ENCODE results near the gene FBXO38. TPM values are rescaled to one million over a fixed set of nuclear protein-coding genes. Genes with fewer than 3 reads are reported as not detected.
A peak's percentile ranks its signal among the peaks of the same experiment; 100 is the strongest.

The FBXO38 gene
- total RNA-seq (2012; rRNA removed) (70.1 and 86.7 TPM in 2 replicates), polyA plus RNA-seq (2012; rRNA removed) (10.2 and 14.9 TPM in 2 replicates), Bru-seq, nascent RNA (percentile 87 among the genes with signal in this experiment), BruChase-seq, experiment 1, labeled RNA remaining after a 6-hour chase (percentile 64 among the genes with signal in this experiment), BruChase-seq, experiment 2, labeled RNA remaining after a 2-hour chase (percentile 74 among the genes with signal in this experiment)
- 2.8 and 10.8 TPM in 2 replicates for polyA plus RNA-seq (2012; cell fraction: cytosol; rRNA removed)
- 4.6 and 28.3 TPM in 2 replicates for polyA plus RNA-seq (2012; cell fraction: nucleus; rRNA removed; ENCODE audit: low replicate concordance)
- long read RNA-seq, full-length matches to known transcripts: 3 of 12 reads
- long read RNA-seq, partial matches to known transcripts: 6 of 12 reads
- long read RNA-seq, other reads (novel, unspliced or antisense): 3 of 12 reads

- Histone ChIP-seq H3K79me1 (ENCODE audit: low read depth in 1 of 2, low read length in 2 of 2) (peaks cover 22 to 32% of the 10 kb centered on the region in 2 experiments), H2BK5ac (ENCODE audit: low read depth, low read length, poor library complexity, severe bottlenecking) (peak within 1 kb of the TSS; percentile 67), H2BK20ac (ENCODE audit: low read depth, low read length) (peak within 1 kb of the TSS; percentile 66), H2BK120ac (ENCODE audit: low read depth, low read length) (peak within 1 kb of the TSS; percentile 75), H3K36me3 (ENCODE audit: control insufficient read depth, insufficient read depth, low read length) (no peaks in the 10 kb centered on the region), H4K8ac (ENCODE audit: low read depth in 2 of 2, low read length in 2 of 2) (peak within 1 kb of the TSS; percentile 83 to 91), H2AFZ (replicated peaks; ENCODE audit: low read length, poor library complexity) (peak within 1 kb of the TSS; percentile 89), H2BK15ac (ENCODE audit: low read depth, low read length) (peak within 1 kb of the TSS; percentile 69; the same call in 2 of the 3 replicates), H3K9me1 (ENCODE audit: insufficient read depth, low read length) (peaks cover 13% of the 10 kb centered on the region; the same call in 1 of the 2 replicates), H3K9me3 (ENCODE audit: control insufficient read depth, insufficient read depth, low read length) (no peaks in the 10 kb centered on the region), H3K9ac (ENCODE audit: low read depth, low read length) (peak within 1 kb of the TSS; percentile 83), H2AK5ac (ENCODE audit: low read depth, low read length) (peak within 1 kb of the TSS; percentile 92), H3K14ac (replicated peaks; ENCODE audit: low read depth, low read length) (peak within 1 kb of the TSS; percentile 95), H3K27me3 (ENCODE audit: control insufficient read depth, insufficient read depth, low read length) (no peaks in the 10 kb centered on the region), H3K23ac (ENCODE audit: low read depth, low read length) (peak within 1 kb of the TSS; percentile 98), H4K91ac (ENCODE audit: insufficient read depth, low read depth, low read length) (peak within 1 kb of the TSS; percentile 91), H4K20me1 (ENCODE audit: insufficient read depth, low read length) (peaks cover 8% of the 10 kb centered on the region; the same call in 1 of the 2 replicates), H3K27ac (ENCODE audit: insufficient read depth, low read length) (peak within 1 kb of the TSS; percentile 81), H3K56ac (ENCODE audit: extremely low read depth, insufficient read depth, low read length) (peak within 1 kb of the TSS; percentile 93), H4K5ac (ENCODE audit: low read depth, low read length) (peak within 1 kb of the TSS; percentile 72), H3K4ac (ENCODE audit: low read depth, low read length) (peak within 1 kb of the TSS; percentile 92), H3K4me1 (ENCODE audit: control insufficient read depth, insufficient read depth, low read length) (peaks cover 7% of the 10 kb centered on the region), H3K18ac (ENCODE audit: low read depth, low read length) (peak within 1 kb of the TSS; percentile 48), H3K4me2 (ENCODE audit: low read depth, low read length) (peak within 1 kb of the TSS; percentile 100), H2AK9ac (replicated peaks; ENCODE audit: low read depth, low read length, poor library complexity) (peak within 1 kb of the TSS; percentile 91), H3K4me3 (ENCODE audit: insufficient read depth, low read depth, low read length) (peak within 1 kb of the TSS; percentile 70)
- ChIA-PET CTCF (no interaction called here), POLR2A (ENCODE audit: unreplicated experiment) (no interaction called here)
- no TSS peak for BruUV-seq (replicated peaks)
- DNase-seq (peak; percentile 95), ATAC-seq (ENCODE audit: low read depth) (peak; percentile 89)
- WGBS, 2 experiments (ENCODE audit: extremely low coverage in 2 of 2, insufficient read length in 1 of 2): 4% methylated on average over 9 of the region's 45 CpGs; no CpG with 5 or more reads in 1 of the 2 experiments
- intact Hi-C loops (cut with micrococcal nuclease): loop anchor here (5.0 kb wide), 1 partner anchor 349 kb away; no protein-coding TSS in a partner anchor
- in situ Hi-C loops (cut with MboI; ENCODE audit: low sequenced_read_pairs): no loop called here
- dilution Hi-C loops (cut with HindIII; ENCODE audit: low sequenced_read_pairs, unreplicated experiment): no loop called here
- TF ChIP-seq POLR2A (IDR thresholded peaks at IDR 0.05; ENCODE audit: low read depth, low read length) (peak; percentile 89), RCOR1 (IDR thresholded peaks at IDR 0.05; ENCODE audit: insufficient replicate concordance, low read length) (no peak), CTCF (conservative IDR thresholded peaks at IDR 0.05; ENCODE audit: low read depth, low read length) (no peak), SMC3 (IDR thresholded peaks at IDR 0.05; ENCODE audit: low read depth, low read length) (no peak), FOS (IDR thresholded peaks at IDR 0.05; ENCODE audit: low read depth, low read length) (no peak), MAZ (IDR thresholded peaks at IDR 0.05; ENCODE audit: borderline replicate concordance, low read depth, low read length) (peak; percentile 91; the same call in 1 of the 2 replicates), RAD21 (IDR thresholded peaks at IDR 0.05; ENCODE audit: low read length) (no peak), USF2 (IDR thresholded peaks at IDR 0.05; ENCODE audit: low read depth, low read length) (peak; percentile 48; the same call in 1 of the 2 replicates), CHD1 (IDR thresholded peaks at IDR 0.05; ENCODE audit: low read depth, low read length) (no peak), CEBPB (IDR thresholded peaks at IDR 0.05; ENCODE audit: low read depth, low read length) (peak; percentile 61; the same call in 1 of the 2 replicates), RFX5 (IDR thresholded peaks at IDR 0.05; ENCODE audit: low read depth, low read length) (no peak), MAFK (IDR thresholded peaks at IDR 0.05; ENCODE audit: low read depth, low read length) (no peak)
These were observed at the start of gene FBXO38 for GRCh38 chr5:148383564-148384379. Gene FBXO38 (plus strand): TSS chr5:148383958. CDS start chr5:148394777, 10,819 bp downstream.

Data from IMR-90 (cell line).